ENCODE data around the gene XKR8. TPM values are rescaled to one million over a fixed set of nuclear protein-coding genes. Genes with fewer than 3 reads are reported as not detected.

The XKR8 gene
- total RNA-seq, 1 experiment from 2014 or later = 3.3 TPM

DNA sequence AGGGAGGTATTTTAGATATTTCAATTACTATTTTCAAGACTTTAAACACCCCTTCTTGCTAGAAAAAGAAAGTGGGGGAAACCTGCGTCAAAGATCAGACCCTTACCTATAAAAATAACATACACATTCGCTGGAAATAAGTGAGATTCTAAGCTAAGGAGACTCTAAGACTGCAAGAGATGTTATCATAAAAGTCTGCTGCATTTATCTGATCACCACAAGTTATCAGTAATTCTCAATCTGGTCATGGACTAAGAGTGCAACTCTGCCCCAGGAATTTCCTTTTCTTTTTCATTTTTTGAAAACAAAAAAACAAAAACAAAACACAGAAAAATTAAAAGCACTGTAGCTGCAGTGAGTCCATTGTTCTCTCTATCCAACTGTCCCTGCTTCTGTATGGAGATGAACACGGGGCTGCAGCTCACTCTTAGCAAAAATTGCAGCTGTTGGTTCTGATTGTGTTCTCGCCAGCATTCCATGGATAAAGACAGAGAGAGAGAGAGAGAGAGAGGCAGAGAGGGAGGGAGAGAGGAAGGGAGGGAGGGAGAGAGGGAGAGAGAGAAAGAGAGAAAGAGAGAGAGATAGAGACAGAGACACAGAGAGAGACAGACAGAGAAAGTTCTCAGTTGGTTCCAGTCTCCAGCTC is 14.1 kb downstream of the XKR8 start:
- peaks cover 12% of the 10 kb centered on the region for H3K36me3 Mint-ChIP-seq (ENCODE audit: insufficient read depth, unreplicated experiment)
- TF ChIP-seq, protein P1, sequence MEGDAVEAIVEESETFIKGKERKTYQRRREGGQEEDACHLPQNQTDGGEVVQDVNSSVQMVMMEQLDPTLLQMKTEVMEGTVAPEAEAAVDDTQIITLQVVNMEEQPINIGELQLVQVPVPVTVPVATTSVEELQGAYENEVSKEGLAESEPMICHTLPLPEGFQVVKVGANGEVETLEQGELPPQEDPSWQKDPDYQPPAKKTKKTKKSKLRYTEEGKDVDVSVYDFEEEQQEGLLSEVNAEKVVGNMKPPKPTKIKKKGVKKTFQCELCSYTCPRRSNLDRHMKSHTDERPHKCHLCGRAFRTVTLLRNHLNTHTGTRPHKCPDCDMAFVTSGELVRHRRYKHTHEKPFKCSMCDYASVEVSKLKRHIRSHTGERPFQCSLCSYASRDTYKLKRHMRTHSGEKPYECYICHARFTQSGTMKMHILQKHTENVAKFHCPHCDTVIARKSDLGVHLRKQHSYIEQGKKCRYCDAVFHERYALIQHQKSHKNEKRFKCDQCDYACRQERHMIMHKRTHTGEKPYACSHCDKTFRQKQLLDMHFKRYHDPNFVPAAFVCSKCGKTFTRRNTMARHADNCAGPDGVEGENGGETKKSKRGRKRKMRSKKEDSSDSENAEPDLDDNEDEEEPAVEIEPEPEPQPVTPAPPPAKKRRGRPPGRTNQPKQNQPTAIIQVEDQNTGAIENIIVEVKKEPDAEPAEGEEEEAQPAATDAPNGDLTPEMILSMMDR (IDR thresholded peaks at IDR 0.05; ENCODE audit: unreplicated experiment) = no peak
- H3K27me3 Mint-ChIP-seq (ENCODE audit: unreplicated experiment) = no peaks in the 10 kb centered on the region
- BruUV-seq (replicated peaks) = no TSS peak
- H3K4me3 Mint-ChIP-seq (ENCODE audit: low read depth, unreplicated experiment) = no peak overlapping the region
- CTCF ChIA-PET = interaction anchor here (0.6 to 0.7 kb wide), 2 partner anchors 95 to 1766 kb away, joined by 4 to 5 read pairs; no protein-coding TSS in a partner anchor
- DNase-seq = no peak
- H3K4me1 Mint-ChIP-seq (ENCODE audit: low read depth, unreplicated experiment) = peaks cover under 1% of the 10 kb centered on the region
- H3K27ac Mint-ChIP-seq (ENCODE audit: unreplicated experiment) = no peak overlapping the region
- no peaks in the 10 kb centered on the region for H3K9me3 Mint-ChIP-seq (ENCODE audit: low read depth, unreplicated experiment)
- intact Hi-C loops (cut with micrococcal nuclease; ENCODE audit: unreplicated experiment) = no loop called here

DNA sequence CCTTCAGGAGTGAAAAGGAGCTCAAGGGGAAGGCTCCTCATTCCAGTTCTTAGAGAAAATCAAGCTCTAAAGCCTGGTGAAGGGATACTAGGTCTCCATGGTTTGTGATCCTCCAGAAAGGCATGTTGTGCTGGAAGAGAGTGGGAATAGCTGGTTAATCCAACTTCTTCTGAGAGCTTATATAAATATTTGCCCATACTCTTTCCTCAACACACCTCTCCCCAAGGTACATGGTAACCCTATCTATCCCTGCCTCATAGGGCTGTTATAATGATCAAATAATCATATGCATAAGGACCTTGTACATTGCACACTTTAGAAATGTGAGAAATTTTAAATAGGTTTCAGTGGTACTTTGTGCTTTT is 14.6 kb downstream of the XKR8 start:
- Mint-ChIP-seq H3K36me3 (ENCODE audit: insufficient read depth, unreplicated experiment) (peaks cover 12% of the 10 kb centered on the region), H3K4me3 (ENCODE audit: low read depth, unreplicated experiment) (no peak overlapping the region), H3K27me3 (ENCODE audit: unreplicated experiment) (no peaks in the 10 kb centered on the region), H3K27ac (ENCODE audit: unreplicated experiment) (no peak overlapping the region), H3K4me1 (ENCODE audit: low read depth, unreplicated experiment) (no peaks in the 10 kb centered on the region), H3K9me3 (ENCODE audit: low read depth, unreplicated experiment) (no peaks in the 10 kb centered on the region)
- intact Hi-C loops (cut with micrococcal nuclease; ENCODE audit: unreplicated experiment) = no loop called here
- DNase-seq = no peak
- no TSS peak for BruUV-seq (replicated peaks)
- CTCF ChIA-PET = no interaction called here
- TF ChIP-seq, protein P1 (IDR thresholded peaks at IDR 0.05; ENCODE audit: unreplicated experiment) = no peak

DNA sequence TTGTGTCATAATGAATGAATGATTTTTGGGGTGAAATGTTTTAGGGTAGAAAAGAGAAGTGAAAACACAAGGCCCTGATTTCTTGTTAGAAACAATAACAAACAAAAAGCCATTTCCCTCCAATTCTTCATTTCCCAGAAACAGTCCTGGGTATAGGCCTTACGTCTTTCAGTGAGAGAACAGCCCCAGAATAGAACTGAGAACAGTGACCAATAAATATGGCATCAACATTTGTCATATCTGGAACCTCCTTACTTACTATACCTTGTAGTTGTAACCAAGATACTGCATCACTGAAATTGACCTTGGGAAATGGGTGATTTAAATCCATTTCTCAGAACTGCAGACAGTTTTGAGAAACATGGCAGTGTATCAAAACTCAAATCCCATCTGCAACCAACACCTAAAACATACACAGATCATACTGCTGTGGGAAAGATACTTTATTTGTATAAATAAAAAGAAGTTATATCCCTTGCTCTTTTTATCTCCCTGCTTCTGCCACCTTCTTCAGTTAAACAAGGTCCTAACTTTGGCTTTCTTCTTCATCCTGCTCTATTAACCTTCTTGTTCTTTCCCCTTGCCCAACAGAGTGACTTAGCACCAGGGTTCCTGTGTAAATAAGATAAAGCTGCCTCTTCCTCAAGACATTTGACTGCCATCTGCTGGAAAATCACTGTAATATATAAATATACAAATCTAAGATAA is 19.5 kb downstream of the XKR8 start:
- intact Hi-C loops (cut with micrococcal nuclease; ENCODE audit: unreplicated experiment) = loop anchor here (2.0 kb wide), 1 partner anchor 121 kb away; no protein-coding TSS in a partner anchor
- Mint-ChIP-seq H3K27me3 (ENCODE audit: unreplicated experiment) (no peaks in the 10 kb centered on the region), H3K4me3 (ENCODE audit: low read depth, unreplicated experiment) (no peak overlapping the region), H3K4me1 (ENCODE audit: low read depth, unreplicated experiment) (no peaks in the 10 kb centered on the region), H3K36me3 (ENCODE audit: insufficient read depth, unreplicated experiment) (peaks cover 12% of the 10 kb centered on the region), H3K9me3 (ENCODE audit: low read depth, unreplicated experiment) (no peaks in the 10 kb centered on the region), H3K27ac (ENCODE audit: unreplicated experiment) (no peak overlapping the region)
- TF ChIP-seq, protein P1 (IDR thresholded peaks at IDR 0.05; ENCODE audit: unreplicated experiment) = peak; percentile 19
- DNase-seq = no peak
- CTCF ChIA-PET = interaction anchor here (0.7 to 1.1 kb wide), 2 partner anchors 104 to 121 kb away, joined by 3 to 4 read pairs; no protein-coding TSS in a partner anchor
- no TSS peak for BruUV-seq (replicated peaks)

DNA sequence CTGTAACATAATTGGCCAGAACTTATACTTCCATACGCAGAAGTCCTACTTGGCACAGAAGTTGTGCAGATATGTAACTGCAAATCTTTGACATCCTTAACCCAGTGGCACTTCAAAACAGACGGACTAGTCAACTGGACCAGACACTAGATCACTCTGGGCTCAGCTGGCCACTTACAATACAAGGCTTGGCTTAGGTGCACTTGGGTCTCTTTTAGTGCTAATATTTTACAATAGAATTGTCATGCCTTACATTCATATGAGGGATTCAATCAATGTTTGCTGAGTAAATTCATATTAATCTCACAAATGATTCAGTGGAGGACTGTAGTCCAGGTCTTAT is 20.1 kb downstream of the XKR8 start:
- no peak for DNase-seq
- Mint-ChIP-seq H3K4me3 (ENCODE audit: low read depth, unreplicated experiment) (no peak overlapping the region), H3K36me3 (ENCODE audit: insufficient read depth, unreplicated experiment) (peaks cover 12% of the 10 kb centered on the region), H3K27ac (ENCODE audit: unreplicated experiment) (no peak overlapping the region), H3K9me3 (ENCODE audit: low read depth, unreplicated experiment) (no peaks in the 10 kb centered on the region), H3K4me1 (ENCODE audit: low read depth, unreplicated experiment) (no peaks in the 10 kb centered on the region), H3K27me3 (ENCODE audit: unreplicated experiment) (no peaks in the 10 kb centered on the region)
- no TSS peak for BruUV-seq (replicated peaks)
- TF ChIP-seq, protein P1 (IDR thresholded peaks at IDR 0.05; ENCODE audit: unreplicated experiment) = no peak
- CTCF ChIA-PET = interaction anchor here (0.7 to 1.1 kb wide), 2 partner anchors 105 to 122 kb away, joined by 3 to 4 read pairs; no protein-coding TSS in a partner anchor
- intact Hi-C loops (cut with micrococcal nuclease; ENCODE audit: unreplicated experiment) = loop anchor here (2.0 kb wide), 1 partner anchor 121 kb away; no protein-coding TSS in a partner anchor

Measured in Calu3 (cell line).